Heart left ventricle (tissue), 13 donors: ENCODE results near the gene RPL6.
"Not testable (repeated sequence)": the region's sequence is repeated elsewhere in the genome, so short reads cannot be mapped to it uniquely, and the experiment has no call there.

Experiments
- POLR2A ChIP-seq, 2 donors: fragments of 450-650 bp; IDR thresholded peaks; one replicate each; pipeline ENCODE4 v1.6.1; 2017; ENCODE audit warnings: antibody characterized with exemption in 2 of 2, mild to moderate bottlenecking in 2 of 2, moderate library complexity in 2 of 2
- TF ChIP-seq, protein P1 (sequence below), 12 donors: fragments of 200-600 bp; sonication (generic) in 4 of 12; IDR thresholded peaks; one replicate each; pipeline versions ENCODE4 v1.5.0 to v1.8.0; 2018 to 2022; ENCODE audit warnings: antibody characterized with exemption in 12 of 12, mild to moderate bottlenecking in 5 of 12
- donor health status: ischemic (EF 13 %, LVEDD 7.1; RV severe dilation, severe dysfunction).
- donor health status: DM: no; HTN: yes; CAD: no.
- donor health status: DM: no; HTN: no; CAD: no.
- donor health status: ischemic (EF 25% LVEDD 6.9; RV normal size, moderate dysfunction).
- donor health status: ischemic (EF 25% LVEDD 5.7; RV mildly dilated, moderate dysfunction).
- donor health status: ischemic (EF 35%, LVEDD 5.7; RV mildly dilated, moderate dysfunction).
- donor health status: nonischemic (EF 11% LVEDD 7.7; RV severe dilation, severe dysfunction).
- donor health status: DM: yes; HTN: yes; CAD: no.
- donor health status: PGD.
- donor health status: ischemic (EF 29% LVEDD 5.4; RV normal size, mild dysfunction).
- donor health status: nonischemic (EF 23%, LVEDD 6.1; RV moderate dilation, normal function).

DNA sequence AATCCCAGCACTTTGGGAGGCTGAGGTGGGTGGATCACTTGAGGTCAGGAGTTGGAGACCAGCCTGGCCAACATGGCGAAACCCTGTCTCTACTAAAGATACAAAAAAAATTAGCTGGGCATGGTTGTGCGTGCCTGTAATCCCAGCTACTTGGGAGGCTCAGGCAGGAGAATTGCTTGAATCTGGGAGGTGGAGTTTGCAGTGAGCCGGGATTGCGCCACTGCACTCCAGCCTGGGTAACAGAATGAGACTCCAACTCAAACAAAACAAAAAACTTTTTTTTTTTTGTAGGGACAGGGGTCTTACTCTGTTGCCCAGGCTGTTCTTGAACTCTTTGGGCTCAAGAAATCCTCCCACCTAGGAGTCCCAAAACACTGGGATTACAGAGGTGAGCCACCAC is 6.1 kb upstream of the RPL6 start:
- not testable (repeated sequence) for TF ChIP-seq POLR2A (IDR thresholded peaks at IDR 0.05)
- TF ChIP-seq, protein P1, sequence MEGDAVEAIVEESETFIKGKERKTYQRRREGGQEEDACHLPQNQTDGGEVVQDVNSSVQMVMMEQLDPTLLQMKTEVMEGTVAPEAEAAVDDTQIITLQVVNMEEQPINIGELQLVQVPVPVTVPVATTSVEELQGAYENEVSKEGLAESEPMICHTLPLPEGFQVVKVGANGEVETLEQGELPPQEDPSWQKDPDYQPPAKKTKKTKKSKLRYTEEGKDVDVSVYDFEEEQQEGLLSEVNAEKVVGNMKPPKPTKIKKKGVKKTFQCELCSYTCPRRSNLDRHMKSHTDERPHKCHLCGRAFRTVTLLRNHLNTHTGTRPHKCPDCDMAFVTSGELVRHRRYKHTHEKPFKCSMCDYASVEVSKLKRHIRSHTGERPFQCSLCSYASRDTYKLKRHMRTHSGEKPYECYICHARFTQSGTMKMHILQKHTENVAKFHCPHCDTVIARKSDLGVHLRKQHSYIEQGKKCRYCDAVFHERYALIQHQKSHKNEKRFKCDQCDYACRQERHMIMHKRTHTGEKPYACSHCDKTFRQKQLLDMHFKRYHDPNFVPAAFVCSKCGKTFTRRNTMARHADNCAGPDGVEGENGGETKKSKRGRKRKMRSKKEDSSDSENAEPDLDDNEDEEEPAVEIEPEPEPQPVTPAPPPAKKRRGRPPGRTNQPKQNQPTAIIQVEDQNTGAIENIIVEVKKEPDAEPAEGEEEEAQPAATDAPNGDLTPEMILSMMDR (IDR thresholded peaks at IDR 0.05) = not testable (repeated sequence)
